ENCODE measurements around the gene PCDHA1. TPM values are rescaled to one million over a fixed set of nuclear protein-coding genes. Genes with fewer than 3 reads are reported as not detected.

The PCDHA1 gene
- total RNA-seq, 1 donor from 2014 or later, result not detected

DNA sequence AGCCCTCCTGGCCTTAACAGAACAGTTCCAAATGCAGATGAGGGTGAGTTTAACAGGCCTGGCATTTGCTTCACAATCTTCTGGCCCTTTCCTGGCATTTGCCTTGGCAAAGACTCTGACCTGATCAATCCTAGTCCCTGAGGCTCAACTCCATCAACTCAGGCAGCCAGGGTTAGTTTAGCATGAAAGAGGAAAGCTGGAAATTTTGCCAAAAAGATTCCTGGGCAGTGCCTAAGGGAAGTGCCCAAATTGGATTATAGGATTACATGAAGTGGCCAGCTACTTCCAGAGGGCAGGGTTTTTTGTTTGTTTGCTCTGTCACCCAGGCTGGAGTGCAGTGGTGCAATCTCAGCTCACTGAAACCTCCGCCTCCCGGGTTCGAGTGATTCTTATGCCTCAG is 217.1 kb downstream of the PCDHA1 start:
- DNase-seq (ENCODE audit: extremely low spot score, unreplicated experiment), result no peak
- Mint-ChIP-seq H3K4me1 (ENCODE audit: unreplicated experiment) (peaks cover 32% of the 10 kb centered on the region), H3K36me3 (peaks cover 12% of the 10 kb centered on the region), H3K27me3 (no peaks in the 10 kb centered on the region), H3K9me3 (no peaks in the 10 kb centered on the region), H3K4me3 (no peak overlapping the region), H3K27ac (no peak overlapping the region)
- TF ChIP-seq, protein P1, sequence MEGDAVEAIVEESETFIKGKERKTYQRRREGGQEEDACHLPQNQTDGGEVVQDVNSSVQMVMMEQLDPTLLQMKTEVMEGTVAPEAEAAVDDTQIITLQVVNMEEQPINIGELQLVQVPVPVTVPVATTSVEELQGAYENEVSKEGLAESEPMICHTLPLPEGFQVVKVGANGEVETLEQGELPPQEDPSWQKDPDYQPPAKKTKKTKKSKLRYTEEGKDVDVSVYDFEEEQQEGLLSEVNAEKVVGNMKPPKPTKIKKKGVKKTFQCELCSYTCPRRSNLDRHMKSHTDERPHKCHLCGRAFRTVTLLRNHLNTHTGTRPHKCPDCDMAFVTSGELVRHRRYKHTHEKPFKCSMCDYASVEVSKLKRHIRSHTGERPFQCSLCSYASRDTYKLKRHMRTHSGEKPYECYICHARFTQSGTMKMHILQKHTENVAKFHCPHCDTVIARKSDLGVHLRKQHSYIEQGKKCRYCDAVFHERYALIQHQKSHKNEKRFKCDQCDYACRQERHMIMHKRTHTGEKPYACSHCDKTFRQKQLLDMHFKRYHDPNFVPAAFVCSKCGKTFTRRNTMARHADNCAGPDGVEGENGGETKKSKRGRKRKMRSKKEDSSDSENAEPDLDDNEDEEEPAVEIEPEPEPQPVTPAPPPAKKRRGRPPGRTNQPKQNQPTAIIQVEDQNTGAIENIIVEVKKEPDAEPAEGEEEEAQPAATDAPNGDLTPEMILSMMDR (conservative IDR thresholded peaks at IDR 0.05), result no peak

DNA sequence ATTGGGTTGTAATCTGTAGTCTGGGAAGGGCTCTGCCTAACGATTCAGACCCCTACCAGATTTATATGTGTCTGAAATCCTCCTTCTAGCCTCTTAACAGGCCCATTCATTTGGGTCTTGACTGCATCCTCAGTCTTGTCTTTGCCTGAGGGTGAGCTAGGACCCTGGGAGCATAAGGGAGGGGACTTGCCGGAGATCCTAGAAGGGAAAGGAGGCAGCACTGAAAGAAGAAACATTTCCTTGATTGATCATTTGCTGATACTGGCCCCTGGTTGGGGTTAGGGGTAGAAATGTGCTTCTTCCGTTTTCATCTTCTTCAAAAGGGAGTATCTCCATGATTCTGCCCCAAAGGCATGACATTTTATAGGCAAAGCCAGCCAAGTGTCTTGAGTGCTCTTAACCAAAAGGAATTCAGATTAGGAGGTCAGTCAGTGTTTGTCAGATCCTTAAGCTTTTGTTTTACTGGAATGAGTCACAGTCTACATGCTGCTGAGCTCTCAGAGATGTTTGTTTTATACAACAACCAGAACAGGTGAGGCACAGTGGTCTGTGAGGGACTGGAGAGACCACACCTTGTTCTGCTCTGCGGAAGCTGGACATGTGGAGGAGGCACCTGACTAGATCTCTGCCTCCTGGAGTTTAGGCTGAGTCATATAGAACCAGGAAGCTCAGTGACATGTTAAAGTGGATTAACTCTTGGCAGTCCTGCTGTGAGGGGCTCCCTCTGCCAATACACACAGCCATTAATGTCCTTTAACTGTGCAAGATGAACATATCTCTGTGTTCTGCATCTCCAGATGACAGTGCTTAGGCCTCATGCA is 218.1 kb downstream of the PCDHA1 start:
- Mint-ChIP-seq H3K27ac (peak overlapping the region; percentile 98), H3K36me3 (peaks cover 12% of the 10 kb centered on the region), H3K27me3 (no peaks in the 10 kb centered on the region), H3K9me3 (no peaks in the 10 kb centered on the region), H3K4me1 (ENCODE audit: unreplicated experiment) (peaks cover 32% of the 10 kb centered on the region), H3K4me3 (peak overlapping the region; percentile 64)
- no peak for DNase-seq (ENCODE audit: extremely low spot score, unreplicated experiment)
- TF ChIP-seq, protein P1 (conservative IDR thresholded peaks at IDR 0.05), result no peak

DNA sequence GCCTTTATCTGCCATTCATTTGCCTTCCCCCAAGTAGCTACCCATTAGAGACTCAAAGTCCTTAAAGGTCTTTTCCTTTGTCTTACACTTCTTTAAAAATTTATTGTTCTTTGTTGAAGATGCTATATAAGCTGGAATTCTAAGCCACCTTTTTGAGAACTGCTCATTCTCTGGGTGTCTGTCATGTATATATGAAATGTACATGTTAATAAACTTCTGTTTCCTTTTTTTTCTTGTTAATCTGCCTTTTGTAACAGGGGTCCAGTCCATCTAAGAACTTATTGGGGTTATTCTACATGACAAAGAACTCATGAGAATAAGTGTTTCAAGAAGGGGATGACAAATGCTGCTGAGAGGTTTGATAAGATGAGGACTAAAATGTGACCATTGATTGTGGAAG is 221.9 kb downstream of the PCDHA1 start:
- no peaks in the 10 kb centered on the region for H3K9me3 Mint-ChIP-seq
- H3K27ac Mint-ChIP-seq, result no peak overlapping the region
- H3K4me1 Mint-ChIP-seq (ENCODE audit: unreplicated experiment), result peaks cover 16% of the 10 kb centered on the region
- H3K27me3 Mint-ChIP-seq, result no peaks in the 10 kb centered on the region
- no peak for DNase-seq (ENCODE audit: extremely low spot score, unreplicated experiment)
- H3K36me3 Mint-ChIP-seq, result peaks cover 16% of the 10 kb centered on the region
- TF ChIP-seq, protein P1 (conservative IDR thresholded peaks at IDR 0.05), result no peak
- H3K4me3 Mint-ChIP-seq, result no peak overlapping the region

DNA sequence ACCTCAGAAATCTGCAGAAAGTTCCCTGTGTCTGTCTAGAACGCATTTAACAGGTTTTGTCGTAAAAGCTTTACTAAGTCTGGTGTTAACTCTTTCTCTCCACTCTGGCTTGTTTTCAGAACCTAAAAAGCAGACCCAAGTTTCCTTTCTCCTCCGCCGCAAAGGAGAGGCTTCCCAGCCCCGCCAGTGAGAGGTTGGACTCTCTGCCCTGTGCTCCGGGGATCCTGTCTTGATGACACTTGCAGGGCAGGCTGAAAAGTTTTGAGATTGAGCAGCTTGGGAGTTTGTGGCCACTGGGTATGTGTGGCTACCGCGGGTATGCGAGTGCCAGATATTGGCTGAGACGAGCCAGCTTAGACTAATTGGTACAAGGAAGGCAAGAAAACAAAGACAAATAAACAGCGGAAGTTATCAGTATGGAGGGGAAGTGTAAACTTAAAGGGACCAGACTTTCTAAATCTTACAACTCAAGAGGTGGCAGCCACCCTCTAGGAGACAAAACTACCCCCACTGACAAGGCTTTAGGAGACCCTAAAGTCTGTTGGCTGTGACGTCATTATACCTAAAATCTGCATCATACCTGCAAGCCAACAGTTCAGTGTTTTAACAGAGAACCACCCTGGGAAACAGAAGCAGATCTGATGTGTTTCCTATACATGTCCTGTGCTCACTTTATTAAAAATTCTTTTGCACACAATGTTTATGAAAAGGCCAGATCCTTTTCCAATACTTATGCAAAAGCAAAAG is 224.3 kb downstream of the PCDHA1 start:
- TF ChIP-seq, protein P1 (conservative IDR thresholded peaks at IDR 0.05), result no peak
- DNase-seq (ENCODE audit: extremely low spot score, unreplicated experiment), result no peak
- Mint-ChIP-seq H3K27ac (no peak overlapping the region), H3K36me3 (peaks cover 16% of the 10 kb centered on the region), H3K27me3 (no peaks in the 10 kb centered on the region), H3K4me1 (ENCODE audit: unreplicated experiment) (no peaks in the 10 kb centered on the region), H3K9me3 (no peaks in the 10 kb centered on the region), H3K4me3 (no peak overlapping the region)

DNA sequence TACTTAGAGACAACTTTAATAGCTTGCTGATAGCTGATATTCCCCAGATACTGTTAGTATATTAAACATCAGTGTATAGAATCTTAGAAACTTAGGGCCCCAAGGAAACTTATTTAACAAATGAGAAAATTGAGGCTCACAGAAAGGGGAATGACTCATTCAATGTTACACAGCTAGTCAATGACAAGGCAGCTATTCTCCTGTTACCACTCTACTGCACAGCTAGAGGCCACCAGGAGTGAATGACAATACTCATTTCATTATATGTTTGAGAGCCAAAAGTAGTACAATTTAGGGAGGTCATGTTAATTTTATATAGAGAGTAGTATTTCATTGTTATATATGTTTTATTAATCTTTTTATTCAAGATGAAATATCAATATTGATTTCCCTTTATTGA is 232.0 kb downstream of the PCDHA1 start:
- H3K27me3 Mint-ChIP-seq, result no peaks in the 10 kb centered on the region
- no peaks in the 10 kb centered on the region for H3K9me3 Mint-ChIP-seq
- H3K27ac Mint-ChIP-seq, result no peak overlapping the region
- no peak overlapping the region for H3K4me3 Mint-ChIP-seq
- TF ChIP-seq, protein P1 (conservative IDR thresholded peaks at IDR 0.05), result no peak
- H3K4me1 Mint-ChIP-seq (ENCODE audit: unreplicated experiment), result no peaks in the 10 kb centered on the region
- peaks cover 4% of the 10 kb centered on the region for H3K36me3 Mint-ChIP-seq
- DNase-seq (ENCODE audit: extremely low spot score, unreplicated experiment), result no peak

Data from type B pancreatic cell (in vitro differentiated cells).